HCT116 (cell line): ENCODE measurements around the gene GDF2.

Experiments
- CTCF ChIP-seq, 3 experiments: fragments of 200-600 bp in 1 of 3; sonication (generic) in 1 of 3; IDR thresholded peaks in 2 of 3; conservative IDR thresholded peaks in 1 of 3; 2 replicates each; pipeline ENCODE4 v1.5.1; 2012 to 2017; ENCODE audit warnings: low read depth in 2 of 3, low read length in 2 of 3, antibody characterized with exemption in 1 of 3, borderline replicate concordance in 1 of 3, control low read depth in 1 of 3, mild to moderate bottlenecking in 1 of 3, mixed read lengths in 1 of 3, mixed run types in 1 of 3, moderate library complexity in 1 of 3; ENCODE audit not compliant: insufficient read depth in 1 of 3
- EZH2 ChIP-seq: fragments of 200-600 bp; sonication (generic); IDR thresholded peaks from 2 replicates; pipeline ENCODE4 v1.6.1; 2017; ENCODE audit warnings: antibody characterized with exemption, mixed run types
- POLR2A ChIP-seq: IDR thresholded peaks from 2 replicates; pipeline ENCODE4 v1.7.0; 2011; ENCODE audit warnings: borderline replicate concordance; ENCODE audit not compliant: insufficient read depth, insufficient read length; ENCODE audit errors: extremely low read depth
- POLR2AphosphoS5 ChIP-seq: IDR thresholded peaks from 2 replicates; pipeline ENCODE4 v1.6.1; 2011; ENCODE audit warnings: mild to moderate bottlenecking, low read depth, low read length, moderate library complexity
- SP1 ChIP-seq: IDR thresholded peaks from 2 replicates; pipeline ENCODE4 v1.6.1; 2012; ENCODE audit warnings: low read depth
- ZFX ChIP-seq: fragments of 450-650 bp; IDR thresholded peaks from 2 replicates; pipeline ENCODE4 v1.6.1; 2017

GRCh38 chr10:47369251-47369894 is 47.1 kb downstream of the GDF2 start:
- TF ChIP-seq ZFX (no peak), CTCF (IDR thresholded peaks at IDR 0.05 in 2 of 3, conservative IDR thresholded peaks at IDR 0.05 in 1 of 3; ENCODE audit: borderline replicate concordance in 1 of 3, insufficient read depth in 1 of 3, low read depth in 2 of 3, low read length in 2 of 3) (no peak), SP1 (no peak), EZH2 (no peak), POLR2AphosphoS5 (no peak), POLR2A (no peak)
